Ramos (cell line): ENCODE results near the gene COPB1.
"Not testable (repeated sequence)": the region's sequence is repeated elsewhere in the genome, so short reads cannot be mapped to it uniquely, and the experiment has no call there.

ENCODE experiments used
- in situ Hi-C: fragments of 300-500 bp; cut with MboI; formaldehyde crosslinking; loops from one replicate; pipeline ENCODE4 v1.14.3; 2022; ENCODE audit warnings: low sequenced_read_pairs; ENCODE audit not compliant: unreplicated experiment

The COPB1 gene, protein sequence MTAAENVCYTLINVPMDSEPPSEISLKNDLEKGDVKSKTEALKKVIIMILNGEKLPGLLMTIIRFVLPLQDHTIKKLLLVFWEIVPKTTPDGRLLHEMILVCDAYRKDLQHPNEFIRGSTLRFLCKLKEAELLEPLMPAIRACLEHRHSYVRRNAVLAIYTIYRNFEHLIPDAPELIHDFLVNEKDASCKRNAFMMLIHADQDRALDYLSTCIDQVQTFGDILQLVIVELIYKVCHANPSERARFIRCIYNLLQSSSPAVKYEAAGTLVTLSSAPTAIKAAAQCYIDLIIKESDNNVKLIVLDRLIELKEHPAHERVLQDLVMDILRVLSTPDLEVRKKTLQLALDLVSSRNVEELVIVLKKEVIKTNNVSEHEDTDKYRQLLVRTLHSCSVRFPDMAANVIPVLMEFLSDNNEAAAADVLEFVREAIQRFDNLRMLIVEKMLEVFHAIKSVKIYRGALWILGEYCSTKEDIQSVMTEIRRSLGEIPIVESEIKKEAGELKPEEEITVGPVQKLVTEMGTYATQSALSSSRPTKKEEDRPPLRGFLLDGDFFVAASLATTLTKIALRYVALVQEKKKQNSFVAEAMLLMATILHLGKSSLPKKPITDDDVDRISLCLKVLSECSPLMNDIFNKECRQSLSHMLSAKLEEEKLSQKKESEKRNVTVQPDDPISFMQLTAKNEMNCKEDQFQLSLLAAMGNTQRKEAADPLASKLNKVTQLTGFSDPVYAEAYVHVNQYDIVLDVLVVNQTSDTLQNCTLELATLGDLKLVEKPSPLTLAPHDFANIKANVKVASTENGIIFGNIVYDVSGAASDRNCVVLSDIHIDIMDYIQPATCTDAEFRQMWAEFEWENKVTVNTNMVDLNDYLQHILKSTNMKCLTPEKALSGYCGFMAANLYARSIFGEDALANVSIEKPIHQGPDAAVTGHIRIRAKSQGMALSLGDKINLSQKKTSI

DNA sequence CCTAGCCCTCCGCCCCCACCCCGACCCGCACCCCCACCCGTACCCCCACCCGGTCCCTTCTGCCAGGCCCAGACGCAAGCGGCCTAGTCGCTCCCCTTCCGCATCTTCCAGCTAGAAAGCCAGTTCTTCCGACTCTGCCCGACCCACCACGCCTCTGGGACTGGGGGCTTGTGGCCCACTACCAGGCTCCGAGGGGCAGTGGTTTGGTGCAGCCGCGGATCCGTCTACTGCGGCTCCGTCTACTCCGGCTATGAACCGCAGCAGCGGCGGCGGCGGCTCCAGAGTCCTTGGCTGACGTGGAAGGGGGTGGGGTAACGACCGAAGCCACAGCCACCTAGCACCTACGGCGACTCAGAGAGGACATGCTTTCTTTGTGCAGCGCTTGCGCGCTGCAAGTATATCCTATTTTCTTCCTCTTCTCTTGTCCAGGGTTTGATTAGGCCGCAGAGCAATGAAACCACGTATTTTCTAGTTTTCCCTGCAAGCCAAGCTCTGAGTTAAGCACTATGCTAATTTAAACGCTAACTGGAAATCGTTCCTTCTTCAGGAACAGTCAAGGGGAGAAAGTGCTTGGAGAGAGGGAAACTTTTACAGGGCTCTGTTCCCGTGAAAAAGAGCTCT lies at the start of gene COPB1:
Gene COPB1 (minus strand): TSS at position 252 of the 621 bp plus-strand sequence. CDS start 883 bp downstream, outside the sequence.
- in situ Hi-C loops: no loop called here

DNA sequence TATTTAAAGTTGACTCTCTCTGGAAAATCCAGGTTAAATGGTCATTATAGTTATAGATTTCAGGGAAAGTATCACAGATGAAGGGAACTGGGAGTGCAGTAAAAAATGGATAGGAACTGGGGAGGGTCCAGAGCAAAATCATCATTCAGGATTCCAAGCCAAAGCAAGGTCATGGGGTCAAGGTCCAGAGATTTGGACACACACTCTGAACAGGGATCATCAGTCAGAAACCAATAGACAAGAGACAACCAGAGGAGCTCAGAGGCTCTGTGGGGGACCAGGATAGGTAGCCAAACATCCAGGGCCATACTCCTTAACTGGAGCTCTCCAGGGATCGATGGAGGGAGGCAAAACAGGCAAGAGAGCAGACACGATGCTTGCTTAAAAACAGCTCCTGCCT lies 47.8 kb upstream of the COPB1 start:
- in situ Hi-C loops: no loop called here

DNA sequence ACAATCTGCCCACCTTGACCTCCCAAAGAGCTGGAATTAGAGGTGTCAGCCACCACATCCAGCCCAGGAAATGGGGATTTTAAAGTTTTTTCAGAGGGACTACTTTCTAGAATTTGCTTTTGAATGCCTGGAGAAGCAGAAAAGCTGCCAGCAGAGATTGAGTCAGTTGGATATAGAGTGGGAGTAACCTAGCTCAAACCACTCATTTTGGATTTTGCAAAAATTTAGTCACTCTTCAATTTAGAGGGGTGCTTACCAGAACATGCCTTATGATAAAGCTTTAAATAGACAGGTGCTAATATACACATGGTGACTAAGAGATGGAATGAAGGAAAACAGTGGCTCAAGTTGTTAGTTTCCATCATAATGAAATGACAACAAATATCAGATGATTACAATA lies 47.1 kb upstream of the COPB1 start:
- in situ Hi-C loops: no loop called here

DNA sequence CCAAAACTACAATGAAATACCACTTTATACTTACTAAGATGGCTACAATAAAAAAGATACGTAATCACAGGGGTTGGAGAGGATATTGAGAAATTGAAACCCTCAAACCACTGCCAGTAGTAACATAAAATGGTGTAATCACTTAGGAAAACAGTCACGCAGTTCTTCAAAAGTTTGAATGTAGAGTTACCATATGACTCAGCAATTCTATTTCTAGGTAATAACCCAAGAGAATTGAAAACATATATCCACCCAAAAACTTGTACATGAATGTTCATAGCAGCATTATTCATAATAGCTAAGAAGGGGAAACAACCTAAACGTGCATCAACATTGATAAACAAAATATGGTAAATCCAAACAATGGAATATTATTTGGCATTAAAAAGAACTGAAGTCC lies 45.0 kb upstream of the COPB1 start:
- in situ Hi-C loops: no loop called here

DNA sequence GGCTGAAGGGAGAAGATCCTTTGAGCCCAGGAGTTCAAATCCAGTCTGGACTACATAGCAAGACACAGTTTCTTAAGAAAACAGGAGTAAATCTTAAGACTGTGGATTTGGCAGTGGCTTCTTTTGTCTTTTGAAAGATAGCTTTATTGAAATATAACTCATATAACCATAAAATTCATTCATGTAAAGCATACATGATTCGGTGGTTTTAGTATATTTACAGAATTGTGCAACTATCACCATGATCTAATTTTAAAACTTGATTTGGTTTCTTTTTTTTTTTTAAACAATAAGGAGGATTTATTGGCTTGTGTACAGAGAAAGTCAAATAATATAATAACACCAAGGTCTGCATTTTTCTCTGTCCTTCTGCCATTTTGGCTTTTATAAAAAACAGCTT lies 43.6 kb upstream of the COPB1 start:
- in situ Hi-C loops: no loop called here

DNA sequence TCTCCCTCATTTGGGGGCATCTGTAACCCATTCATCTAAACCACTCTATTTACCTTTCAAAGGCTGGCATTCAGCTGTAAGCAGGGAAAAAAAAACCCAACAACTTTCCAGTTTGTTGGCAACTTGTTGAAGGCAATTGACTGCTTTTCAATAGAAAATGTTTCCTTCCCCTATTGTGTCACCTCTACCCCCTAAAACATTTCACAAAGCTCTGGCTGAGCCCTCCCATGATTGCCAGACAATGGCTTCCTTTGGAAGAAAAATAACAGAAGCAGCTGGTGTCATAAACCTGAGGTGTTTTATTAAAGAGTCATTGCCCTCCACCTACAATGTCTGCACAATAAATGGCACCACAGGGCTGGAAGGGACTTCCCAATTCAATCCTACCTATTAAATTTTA lies 42.7 kb upstream of the COPB1 start:
- in situ Hi-C loops: no loop called here

DNA sequence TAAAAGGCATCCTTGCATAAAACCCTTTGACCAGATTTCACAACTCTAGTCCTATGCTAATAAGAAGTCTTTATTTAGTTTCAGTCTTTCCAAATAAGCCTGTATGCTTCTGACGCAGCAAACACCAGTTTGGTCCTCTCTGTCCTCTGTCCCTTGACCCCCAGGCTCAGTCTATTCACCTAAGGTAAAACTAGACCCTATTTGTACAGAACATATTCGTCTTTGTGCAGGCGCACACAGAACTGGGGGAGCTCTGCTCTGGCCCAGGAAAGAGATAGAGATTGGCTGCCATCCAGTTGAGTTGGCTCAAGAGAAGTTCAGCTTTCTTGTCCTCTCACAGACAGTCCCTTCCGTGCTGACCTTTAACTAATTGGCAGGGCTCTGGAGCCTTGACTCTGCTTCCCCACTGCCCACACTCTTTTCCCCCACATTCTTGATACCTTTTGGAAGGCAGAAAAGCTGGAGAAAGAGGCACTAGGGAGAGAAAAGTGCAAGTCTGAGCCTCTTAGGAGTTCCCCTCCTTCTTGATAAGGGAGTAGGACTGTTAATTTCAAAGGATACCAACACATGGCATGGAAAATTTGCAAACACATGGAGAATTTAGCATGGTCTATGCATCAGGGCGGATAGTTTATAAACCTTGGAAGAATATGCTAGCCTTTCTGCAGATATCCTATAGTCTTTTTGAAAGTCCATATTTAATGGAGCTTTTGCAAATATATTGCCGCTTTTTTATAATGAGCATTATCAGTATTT lies 41.8 kb upstream of the COPB1 start:
- in situ Hi-C loops: no loop called here

DNA sequence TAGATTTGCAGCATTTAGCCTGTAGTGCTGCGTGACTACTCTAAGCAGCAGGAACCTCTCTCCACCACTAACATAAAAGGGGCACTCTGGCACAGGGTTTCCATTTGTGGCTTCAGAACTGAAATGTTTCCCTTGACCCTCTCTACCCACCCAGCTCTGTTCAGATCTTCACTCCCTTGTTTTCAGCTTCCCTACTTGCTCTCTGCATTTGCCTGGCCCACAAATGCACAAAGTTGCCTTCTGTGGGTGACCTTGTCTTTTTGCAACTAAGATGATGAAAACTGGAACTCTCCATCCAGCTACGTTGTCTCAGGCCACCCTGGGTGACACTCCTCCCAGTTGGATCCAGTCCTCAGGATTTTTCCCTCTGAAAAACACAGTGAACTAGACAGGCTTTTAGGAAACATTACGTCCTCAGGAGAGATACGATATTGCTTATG lies 40.4 kb upstream of the COPB1 start:
- in situ Hi-C loops: no loop called here

DNA sequence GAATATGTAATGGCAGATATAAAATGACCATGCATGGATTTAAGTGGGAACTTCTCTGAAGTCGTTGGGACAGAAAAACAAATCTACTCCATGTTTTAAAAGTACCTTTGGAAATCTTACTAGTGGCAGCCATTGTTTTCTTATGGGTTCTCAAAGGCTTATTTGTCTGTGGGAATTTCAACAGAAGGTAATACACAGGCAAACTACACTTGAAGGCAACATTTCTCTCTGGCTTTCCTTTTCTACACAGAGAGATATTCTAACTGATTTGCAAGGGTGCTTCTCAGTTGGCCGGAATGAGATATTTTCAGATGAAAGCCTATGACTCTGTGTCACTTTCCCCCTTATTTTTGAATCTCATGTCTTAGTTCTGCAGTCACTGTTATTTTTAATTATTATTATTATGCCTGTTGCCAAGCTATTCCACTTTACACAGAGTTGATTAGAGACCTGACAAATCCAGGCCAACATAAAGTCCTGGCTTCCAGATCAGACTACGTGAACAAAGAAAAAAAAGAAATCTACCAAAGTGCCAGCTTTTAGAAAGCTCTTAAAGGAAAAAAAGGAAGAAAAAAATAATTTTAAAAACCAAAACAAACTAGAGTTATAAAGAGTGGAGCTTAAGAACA lies 39.4 kb upstream of the COPB1 start:
- in situ Hi-C loops: no loop called here

DNA sequence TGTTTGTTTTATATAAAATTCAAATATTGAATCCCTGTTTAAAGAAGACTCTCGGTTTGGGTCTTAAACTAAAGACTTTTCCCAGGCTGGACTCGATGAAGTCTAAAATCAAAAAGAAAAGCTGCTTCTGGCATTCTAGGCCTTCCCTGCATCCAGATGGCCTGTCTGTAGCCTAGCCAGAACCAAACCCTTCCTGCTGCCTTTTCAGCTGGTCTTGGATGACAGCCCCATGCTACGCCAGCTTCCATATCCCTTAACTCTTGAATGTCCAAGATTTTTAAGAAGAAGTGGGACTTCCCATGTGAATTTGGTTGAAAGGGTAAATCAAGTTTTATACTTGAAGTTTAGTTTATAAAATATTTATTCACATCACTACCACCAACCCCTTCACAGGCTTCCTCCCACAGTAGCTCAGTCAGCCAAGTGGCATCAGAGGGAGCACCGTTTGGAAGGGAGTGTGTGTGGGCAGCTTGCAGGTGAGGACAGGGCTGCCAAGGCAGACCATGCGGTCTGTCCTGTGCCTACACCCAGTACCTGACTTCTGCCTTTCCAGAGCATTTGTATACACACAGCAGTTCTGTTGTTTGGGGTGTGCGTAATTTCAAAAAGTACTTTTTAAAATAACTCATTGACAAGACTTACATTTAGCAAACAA lies 38.8 kb upstream of the COPB1 start:
- in situ Hi-C loops: no loop called here

DNA sequence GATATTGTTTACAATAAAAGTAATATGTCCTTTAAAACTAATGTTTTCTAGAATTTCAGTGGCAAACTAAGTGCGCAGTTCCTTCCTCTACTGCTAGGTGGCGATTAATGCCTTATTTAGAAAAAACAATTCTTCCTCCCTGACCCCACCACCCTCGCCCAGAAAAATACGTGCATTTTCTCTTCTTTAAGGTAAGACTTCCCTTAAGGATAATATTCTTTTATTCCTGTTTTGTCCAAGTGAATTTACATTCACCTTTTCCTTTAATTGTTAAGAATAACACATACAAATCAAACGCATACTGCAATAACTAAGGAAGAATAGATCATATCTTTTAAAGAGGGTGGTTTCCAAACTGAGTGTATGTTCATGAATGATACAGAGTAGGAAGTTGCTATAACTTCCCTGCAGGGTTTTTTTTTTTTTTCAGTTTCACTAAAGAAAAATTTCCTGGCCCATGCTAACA lies 37.6 kb upstream of the COPB1 start:
- in situ Hi-C loops: no loop called here

DNA sequence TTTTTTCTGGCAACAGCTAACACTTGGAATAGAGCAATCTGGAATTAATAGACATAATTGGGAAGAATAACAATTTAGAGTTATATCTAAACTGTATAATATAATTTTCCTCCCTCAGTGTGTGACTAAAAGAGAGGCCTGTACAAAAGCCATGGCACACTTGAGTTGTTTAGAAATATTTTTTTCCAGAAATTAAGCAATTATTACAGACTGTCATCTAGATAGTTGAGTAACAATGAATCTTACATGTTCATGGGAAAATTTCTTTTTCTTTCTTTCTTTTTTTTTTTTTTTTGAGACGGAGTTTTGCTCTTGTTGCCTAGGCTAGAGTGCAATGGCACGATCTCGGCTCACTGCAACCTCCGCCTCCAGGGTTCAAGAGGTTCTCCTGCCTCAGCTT lies 35.6 kb upstream of the COPB1 start:
- in situ Hi-C loops: not testable (repeated sequence)

DNA sequence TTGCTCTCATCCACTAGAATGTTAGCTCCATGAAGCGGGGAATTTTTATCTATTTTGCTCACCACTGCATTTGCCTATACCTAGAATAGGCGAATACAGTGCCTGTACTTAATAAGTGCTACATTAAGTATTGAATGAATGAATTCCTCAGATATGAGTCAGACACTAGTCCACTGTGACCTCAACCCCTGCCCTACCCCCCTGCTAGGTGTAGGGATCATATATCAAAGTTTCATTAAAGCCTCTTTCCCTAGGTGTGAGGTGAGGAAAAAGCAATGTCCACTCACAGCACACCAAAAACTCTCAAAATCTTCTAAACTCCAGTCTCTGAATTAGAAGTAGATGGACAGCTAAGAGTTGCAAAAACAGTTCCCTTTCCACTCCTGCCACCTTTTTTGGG lies 30.3 kb upstream of the COPB1 start:
- in situ Hi-C loops: loop anchor here (10.0 kb wide), 1 partner anchor 365 kb away; the partner anchor contains the start of gene CYP2R1

DNA sequence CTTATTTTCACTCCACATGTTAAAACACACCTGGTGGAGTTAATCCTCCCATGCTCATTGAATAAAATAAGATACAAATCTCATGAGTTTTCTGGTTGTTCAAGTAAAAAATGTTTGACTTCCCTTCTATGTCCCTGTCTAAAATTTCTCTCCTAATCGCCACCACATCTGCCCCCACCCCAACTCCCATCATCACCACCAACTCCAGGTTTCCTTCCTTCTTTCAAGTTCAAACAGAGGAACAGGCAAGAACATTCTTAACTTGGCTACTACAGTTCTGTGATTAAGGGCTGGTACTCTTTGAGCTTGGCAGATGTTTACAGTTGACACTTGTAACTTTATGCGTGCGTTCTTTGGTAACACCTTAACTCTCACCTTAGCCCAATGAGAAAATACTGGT lies 29.7 kb upstream of the COPB1 start:
- in situ Hi-C loops: loop anchor here (10.0 kb wide), 1 partner anchor 365 kb away; the partner anchor contains the start of gene CYP2R1

DNA sequence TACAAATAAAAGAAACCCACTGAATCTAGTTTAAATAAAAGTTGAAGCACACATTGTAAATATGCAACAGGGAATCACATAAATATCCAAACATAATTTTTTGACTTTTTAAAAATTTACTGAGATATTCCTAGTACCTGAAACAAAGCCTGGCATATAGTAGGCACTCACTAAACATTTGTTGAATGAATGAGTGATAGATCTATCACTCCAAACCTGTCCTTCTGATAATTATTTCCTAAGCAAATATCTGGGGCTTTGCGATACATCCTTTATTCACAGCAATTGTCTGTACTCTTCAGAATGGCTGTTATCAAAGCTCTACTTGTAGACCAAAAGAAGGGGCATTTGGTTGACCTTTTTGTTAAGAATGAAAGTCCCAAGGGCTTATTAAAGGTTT lies 23.2 kb upstream of the COPB1 start:
- in situ Hi-C loops: loop anchor here (10.0 kb wide), 1 partner anchor 372 kb away; the partner anchor contains the start of gene CYP2R1

DNA sequence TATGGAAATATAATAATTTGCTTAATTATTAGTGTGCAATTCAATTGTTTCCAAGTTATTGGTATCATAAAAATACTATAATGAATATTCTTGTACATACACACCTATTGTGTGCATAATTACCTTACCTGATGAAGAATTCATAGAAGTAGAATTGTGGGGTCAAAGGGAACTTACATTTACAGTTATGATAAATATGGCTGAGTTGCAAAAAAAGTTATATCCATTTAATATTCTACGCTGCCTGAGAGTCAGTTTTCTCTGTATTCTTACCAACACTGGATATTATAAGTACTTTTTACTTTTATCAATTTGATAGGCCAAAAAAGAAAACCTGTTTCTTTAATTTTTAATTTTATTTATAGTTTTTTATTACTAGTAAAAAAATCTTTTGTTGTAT lies 22.6 kb upstream of the COPB1 start:
- in situ Hi-C loops: loop anchor here (10.0 kb wide), 1 partner anchor 373 kb away; the partner anchor contains the start of gene CYP2R1

DNA sequence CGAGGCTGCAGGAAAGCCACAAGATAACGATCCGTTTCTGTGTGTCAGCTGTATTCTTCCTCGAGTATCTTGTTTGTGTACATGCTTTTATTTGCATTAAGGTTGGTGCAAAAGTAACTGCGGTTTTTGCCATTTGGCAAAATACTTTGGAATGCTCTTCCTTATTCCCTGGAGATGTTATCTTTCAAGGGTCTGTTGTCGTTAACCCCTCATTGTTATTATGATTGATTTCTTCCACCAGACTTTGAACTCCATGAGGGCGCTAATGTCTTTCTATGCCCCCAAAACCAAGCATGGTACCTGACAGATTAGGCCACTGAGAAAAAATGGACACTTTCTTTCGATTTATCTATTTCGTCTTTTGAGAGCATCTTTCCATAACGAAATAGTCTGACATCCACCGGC lies 21.1 kb upstream of the COPB1 start:
- in situ Hi-C loops: loop anchor here (10.0 kb wide), 1 partner anchor 374 kb away; the partner anchor contains the start of gene CYP2R1

DNA sequence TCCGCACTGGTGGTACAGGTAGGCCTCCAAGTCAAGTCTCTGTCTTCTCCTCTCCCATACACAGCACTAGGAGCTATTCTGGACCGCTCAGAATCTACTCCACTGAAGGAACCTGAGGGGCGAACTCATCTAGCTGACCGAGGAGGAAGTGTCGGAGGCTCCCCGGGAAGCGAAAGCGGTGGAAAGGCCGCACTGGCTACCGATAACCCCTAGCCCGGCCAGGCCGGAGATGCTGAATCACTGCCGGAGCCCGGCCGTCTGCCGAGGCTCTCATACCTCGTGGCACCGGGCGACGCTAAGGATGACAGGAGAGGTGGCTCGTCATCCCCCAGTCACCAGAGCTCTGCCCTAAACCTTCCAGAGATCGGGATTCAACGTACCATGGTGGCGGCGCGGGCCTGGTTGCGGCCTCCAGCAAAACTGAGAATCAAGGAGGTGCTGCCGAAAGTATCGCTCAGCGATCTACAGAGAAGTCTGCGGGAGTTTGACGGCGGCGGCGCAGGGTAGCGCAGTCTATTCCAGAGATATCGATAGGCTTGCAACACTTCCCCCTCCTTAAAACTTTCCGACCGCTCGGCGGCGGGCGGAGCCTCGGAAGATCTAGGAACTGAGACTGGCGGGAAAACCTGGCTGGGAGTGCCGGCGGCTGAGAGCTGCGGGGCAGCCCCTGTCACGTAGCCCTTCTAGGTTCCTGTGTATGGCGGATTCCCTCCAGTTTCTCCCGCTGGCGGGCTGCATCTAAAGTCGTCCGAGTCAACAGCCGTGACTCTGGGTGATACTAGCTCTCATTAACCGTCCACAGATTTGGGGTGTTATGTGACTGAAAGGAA lies 20.5 kb upstream of the COPB1 start, which contains the start of gene PSMA1:
Gene PSMA1 (minus strand): TSS at position 470 of the 830 bp plus-strand sequence. CDS start 87 bp downstream, at position 383.
- in situ Hi-C loops: loop anchor here (10.0 kb wide), 1 partner anchor 375 kb away; the partner anchor contains the start of gene CYP2R1
